Measurements from ENCODE around the gene PNKD.

DNA sequence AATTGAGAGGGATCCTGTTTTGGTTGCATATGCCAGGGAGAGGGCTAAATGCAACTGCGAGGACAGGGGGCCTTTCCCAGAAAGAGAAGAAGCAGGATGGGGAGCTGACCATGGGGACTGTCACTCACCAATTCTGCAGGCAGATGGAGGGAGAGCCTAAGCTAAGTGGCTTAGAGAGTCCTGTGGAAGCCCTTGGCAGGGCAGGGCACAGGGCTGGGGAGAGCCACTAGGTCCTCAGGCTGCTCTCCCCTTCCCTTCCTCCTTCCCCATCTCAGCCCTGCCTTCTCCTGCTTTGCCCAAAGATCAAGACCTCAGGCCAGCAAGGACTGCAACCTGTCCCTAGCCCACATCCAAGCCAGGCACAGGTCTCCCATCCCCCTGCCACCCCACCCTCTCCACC, 62.0 kb downstream of the PNKD start:
- TF ChIP-seq, protein P1, sequence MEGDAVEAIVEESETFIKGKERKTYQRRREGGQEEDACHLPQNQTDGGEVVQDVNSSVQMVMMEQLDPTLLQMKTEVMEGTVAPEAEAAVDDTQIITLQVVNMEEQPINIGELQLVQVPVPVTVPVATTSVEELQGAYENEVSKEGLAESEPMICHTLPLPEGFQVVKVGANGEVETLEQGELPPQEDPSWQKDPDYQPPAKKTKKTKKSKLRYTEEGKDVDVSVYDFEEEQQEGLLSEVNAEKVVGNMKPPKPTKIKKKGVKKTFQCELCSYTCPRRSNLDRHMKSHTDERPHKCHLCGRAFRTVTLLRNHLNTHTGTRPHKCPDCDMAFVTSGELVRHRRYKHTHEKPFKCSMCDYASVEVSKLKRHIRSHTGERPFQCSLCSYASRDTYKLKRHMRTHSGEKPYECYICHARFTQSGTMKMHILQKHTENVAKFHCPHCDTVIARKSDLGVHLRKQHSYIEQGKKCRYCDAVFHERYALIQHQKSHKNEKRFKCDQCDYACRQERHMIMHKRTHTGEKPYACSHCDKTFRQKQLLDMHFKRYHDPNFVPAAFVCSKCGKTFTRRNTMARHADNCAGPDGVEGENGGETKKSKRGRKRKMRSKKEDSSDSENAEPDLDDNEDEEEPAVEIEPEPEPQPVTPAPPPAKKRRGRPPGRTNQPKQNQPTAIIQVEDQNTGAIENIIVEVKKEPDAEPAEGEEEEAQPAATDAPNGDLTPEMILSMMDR (IDR thresholded peaks at IDR 0.05) = no peak
- no peak for TF ChIP-seq POLR2A (IDR thresholded peaks at IDR 0.05)

All from heart left ventricle (tissue), 13 donors.